NCI-H2081 treated with DMSO at 0.1 percent for 48 hours (cell line): ENCODE data around the gene GLIPR1.
"Not testable (repeated sequence)": the region's sequence is repeated elsewhere in the genome, so short reads cannot be mapped to it uniquely, and the experiment has no call there.

Experiments
- DNase-seq: peaks from one replicate; lab custom pipeline; 2025; lab: John Stamatoyannopoulos, UW

GLIPR1 gene

DNA sequence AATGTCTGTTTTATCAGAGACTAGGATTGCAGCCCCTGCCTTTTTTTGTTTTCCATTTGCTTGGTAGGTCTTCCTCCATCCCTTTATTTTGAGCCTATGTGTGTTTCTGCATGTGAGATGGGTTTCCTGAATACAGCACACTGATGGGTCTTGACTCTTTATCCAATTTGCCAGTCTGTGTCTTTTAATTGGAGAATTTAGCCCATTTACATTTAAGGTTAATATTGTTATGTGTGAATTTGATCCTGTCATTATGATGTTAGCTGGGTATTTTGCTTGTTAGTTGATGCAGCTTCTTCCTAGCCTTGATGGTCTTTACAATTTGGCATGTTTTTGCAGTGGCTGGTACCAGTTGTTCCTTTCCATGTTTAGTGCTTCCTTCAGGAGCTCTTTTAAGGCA, 40.7 kb downstream of the GLIPR1 start:
- DNase-seq = not testable (repeated sequence)

DNA sequence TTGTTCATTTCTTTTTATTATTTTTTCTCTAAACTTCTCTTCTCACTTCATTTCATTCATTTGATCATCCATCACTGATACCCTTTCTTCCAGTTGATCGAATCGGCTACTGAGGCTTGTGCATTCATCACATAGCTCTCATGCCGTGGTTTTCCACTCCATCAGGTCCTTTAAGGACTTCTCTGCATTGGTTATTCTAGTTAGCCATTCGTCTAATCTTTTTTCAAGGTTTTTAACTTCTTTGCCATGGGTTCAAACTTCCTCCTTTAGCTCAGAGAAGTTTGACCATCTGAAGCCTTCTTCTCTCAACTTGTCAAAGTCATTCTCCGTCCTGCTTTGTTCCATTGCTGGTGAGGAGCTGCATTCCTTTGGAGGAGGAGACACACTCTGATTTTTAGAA, 41.6 kb downstream of the GLIPR1 start:
- not testable (repeated sequence) for DNase-seq

DNA sequence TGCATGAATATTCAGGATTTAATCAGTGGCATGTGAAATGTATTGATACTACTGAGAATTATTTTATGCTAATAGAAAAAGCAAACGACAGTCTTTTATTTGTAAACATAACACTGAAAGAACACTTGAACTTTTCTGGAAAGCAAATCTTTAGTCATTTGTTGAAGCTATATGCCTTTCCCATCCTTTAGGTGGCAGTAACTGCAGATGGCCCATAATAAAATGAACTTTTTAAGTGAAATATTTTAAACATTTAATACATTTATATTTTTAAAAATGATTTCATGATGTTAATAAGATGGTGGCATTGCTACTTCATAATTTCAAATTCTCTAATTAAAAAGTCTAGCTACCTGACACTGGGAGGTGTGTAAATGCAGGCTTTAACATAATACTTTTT, 44.7 kb downstream of the GLIPR1 start:
- DNase-seq = no peak

DNA sequence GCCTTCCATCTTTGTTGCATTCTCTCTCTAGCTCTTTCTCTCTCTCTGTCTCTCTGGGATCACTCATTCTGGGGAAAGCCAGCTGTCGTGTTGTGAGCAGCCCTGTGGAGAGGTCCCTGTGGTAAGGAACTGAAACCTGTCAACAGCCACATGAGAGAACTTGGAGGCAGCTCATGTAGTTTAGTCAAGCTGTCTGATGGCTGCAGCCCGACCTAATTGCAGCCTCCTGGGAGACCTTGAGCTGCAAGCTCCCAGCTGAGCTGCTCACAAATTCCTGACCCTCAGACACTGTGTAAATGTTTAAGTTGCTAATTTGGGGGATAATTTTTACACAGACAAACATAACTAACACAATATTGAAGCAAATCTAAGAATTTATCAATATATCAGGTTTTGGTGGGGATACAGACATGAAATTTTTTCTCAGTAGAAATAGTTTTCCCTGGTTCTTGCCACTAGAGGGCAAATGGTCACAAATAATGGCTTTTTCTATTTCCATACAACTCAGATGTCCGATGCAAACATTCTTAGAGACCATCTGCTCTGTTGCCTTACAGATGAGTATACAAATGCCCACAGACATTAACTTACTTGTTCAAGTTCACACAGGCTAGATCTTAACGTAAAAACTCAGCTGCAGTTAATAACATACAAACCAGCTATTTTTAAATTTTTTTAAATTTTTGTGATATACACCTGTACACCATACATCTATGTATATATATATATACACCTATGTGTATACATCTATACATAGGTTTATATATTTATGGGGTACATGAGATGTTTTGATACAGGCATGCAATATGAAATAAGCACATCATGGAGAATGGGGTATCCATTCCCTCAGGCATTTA, 46.3 kb downstream of the GLIPR1 start:
- no peak for DNase-seq

DNA sequence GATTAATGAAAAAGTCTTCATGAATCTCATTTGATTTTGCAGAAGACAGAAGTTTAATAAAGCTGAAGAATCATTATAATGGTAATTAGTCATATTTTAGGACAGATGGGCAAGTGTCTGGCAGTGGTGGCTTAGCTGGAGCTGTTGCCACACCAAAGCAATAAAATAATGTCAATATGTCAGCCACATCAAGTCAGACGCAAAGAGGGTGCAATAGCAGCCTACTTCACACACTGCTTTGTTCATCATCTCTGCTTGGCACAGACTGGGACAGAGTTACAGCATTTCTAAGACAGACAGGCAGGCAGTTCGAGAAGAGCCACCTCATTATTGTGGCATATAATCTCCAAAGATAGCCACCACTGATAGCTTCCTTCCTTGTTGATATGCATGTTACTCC, 47.7 kb downstream of the GLIPR1 start:
- DNase-seq = no peak

DNA sequence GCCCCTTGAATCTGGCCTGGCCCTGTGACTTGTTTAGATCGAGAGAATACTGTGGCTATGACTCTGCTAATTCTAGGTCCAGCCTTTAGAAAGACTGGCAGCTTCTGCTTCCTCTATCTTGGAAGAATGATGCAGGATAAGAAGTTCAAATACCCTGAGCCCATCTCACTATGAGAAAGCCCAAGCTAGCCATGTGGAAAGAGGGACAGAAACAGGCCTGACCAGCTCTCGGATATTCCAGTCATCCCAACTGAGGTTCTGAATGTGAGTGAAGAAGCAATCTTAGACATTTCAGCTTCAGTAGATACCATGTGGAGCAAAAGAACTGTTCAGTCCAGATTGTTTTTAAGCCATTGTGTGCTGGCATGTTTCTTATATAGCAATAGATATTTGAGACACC, 48.1 kb downstream of the GLIPR1 start:
- no peak for DNase-seq

DNA sequence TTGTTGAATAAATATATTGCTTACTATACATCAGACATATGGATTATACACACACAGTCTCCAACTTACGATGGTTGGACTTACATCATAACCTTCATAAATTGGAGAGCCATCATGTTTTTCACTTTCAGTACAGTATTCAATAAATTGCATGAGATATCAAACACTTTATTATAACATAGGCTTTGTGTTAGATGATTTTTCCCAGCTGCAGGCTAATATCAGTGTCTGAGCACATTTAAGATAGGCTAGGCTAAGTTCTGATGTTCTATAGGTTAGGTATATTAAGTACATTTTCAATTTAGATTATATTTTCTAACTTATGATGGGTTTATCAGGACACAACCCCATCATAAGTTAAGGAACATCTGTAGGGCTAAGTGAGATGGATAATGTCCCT, 48.8 kb downstream of the GLIPR1 start:
- DNase-seq = no peak

DNA sequence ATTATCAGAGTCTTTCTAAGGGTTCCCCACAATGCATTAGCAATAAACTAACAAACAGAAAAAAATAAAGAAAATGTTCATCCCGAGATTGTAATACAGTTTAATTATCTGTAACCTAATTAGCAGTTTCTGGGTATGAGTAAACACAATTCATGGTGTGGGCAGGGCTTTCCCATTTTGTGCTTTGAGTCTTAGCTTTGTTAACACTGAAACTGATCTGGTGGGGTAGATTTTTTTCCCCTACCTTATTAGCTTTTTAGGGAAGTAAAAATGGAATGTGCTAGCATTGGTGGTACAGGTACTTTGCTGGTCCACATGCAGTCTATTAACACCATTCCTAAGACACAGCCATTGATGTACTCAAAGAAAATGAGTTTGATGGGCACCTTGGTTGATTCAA, 49.3 kb downstream of the GLIPR1 start:
- DNase-seq = no peak

DNA sequence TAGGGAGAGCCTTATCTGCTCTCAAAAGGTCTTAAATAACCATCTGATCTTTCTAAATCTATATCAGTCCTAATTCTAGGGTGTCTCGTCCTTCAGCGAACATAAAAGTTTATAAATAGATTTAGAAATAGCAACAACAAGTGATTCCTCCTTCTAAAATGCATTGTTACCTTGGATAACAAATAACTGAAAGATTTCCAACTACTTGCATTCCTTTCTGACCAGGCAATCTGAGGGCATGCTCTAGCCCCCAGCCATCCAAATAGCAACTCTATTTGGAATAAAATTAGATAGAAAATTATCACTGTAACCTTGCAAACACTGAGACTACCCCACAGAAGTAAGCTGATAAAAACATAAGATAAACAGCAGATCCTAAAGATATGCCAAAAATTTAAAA, 52.7 kb downstream of the GLIPR1 start:
- DNase-seq = no peak

DNA sequence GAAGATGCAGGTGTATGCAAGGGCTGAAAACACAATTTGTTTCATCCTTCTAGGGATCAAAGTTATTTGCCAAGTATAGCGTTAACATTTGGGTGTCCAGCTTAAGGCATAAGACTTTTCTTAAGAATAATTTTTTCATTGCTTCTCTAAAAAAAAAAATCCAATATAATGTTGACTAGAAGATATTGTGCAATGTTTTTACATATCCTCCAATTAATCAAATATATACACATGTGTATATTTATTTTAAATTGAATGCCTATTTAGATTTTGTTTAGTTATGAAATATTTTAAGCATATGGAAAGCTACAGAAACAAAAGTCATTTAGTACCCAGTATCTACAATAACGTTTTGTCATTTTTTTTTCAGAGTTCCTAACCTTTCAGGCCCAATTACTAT, 59.3 kb downstream of the GLIPR1 start:
- DNase-seq = no peak

DNA sequence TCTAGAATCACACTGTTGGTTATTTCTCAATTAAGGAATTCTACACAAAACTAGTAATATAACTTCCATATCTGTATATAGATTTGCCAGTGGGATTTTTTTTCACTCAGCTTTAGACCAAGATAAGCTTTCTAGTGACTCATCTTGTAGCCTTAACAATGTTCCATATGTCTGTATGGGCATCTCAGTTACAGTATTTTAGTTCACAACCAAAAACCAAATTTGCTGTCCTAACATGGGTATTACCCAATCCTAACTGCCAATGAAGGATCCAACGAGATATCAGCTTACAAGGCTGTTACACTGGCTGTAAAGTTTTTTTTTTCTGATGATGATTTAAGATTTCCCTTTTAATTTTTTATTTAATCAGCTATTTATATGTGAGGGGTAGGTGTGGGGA, 62.4 kb downstream of the GLIPR1 start:
- DNase-seq = no peak

DNA sequence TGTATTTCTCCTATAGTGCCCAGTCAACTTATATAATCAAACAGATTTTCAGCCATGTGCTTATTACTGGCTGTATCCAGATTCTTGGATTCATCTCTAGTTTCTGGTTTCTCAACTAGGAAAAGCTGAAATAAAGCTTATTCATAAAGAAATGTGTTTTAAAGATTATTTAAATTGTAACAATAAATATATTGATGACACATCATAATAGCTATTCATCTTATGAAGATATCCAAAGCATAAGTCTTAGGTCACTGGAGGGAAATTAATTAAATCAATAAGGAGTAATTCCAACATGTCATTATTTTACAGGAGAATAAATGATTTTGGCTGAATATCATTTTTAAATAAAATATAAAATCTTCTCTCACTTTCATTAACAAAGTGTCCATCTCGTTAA, 63.0 kb downstream of the GLIPR1 start:
- no peak for DNase-seq

DNA sequence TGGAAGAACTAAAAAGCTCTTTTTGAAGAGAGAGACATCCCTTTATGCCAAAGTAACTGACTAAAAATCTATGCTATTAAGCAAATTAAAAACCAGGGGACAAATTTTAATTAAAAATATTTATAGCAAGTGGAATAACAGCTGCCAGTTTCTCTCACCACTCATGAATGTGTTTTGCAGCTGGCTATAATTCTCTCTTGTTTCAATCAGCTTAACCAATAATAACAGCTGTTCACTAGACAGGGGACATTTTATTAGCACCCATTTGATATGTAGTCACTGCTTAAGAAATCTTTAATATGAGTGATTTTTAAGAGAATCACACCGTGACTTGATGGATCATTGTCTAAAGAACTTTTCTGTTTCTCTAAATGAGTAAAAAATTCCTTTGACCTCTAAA, 65.1 kb downstream of the GLIPR1 start:
- no peak for DNase-seq

DNA sequence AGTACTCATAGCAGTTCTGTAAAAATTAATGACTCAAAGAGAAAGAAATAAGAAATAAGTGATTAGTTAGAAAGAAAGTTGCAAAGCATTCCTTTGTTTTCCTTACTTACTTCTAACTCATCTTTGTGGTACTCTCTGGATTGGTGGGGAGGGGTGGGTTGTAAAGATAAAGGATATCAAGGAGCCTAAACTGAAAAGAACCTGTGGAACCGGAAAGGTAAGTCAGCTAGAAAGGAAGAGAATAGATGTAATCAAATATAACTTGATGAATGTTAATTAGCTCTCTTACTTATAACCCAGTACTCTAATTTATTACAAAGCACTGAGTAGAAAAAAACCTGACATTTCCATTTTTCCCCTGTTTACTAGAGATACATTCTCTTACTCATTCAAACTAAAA, 68.3 kb downstream of the GLIPR1 start:
- DNase-seq = no peak

DNA sequence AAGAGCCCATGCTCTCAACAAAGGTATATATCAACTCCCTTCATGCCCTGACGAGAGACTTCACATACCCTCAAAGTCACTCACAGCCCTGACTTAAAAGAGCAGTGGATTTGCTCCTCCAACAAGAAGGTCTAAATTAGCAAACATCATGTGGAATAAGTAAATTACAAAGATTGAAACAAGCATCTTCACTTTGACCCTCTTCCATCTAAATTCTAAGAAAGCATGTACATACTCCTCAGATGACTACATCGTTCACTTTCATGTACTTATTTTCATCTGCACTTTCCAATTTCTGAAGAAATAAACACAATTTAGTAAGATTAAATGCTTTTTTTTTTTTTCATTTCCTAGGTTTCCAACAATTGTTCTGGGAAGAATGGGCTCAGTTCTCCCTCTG, 69.4 kb downstream of the GLIPR1 start:
- no peak for DNase-seq

DNA sequence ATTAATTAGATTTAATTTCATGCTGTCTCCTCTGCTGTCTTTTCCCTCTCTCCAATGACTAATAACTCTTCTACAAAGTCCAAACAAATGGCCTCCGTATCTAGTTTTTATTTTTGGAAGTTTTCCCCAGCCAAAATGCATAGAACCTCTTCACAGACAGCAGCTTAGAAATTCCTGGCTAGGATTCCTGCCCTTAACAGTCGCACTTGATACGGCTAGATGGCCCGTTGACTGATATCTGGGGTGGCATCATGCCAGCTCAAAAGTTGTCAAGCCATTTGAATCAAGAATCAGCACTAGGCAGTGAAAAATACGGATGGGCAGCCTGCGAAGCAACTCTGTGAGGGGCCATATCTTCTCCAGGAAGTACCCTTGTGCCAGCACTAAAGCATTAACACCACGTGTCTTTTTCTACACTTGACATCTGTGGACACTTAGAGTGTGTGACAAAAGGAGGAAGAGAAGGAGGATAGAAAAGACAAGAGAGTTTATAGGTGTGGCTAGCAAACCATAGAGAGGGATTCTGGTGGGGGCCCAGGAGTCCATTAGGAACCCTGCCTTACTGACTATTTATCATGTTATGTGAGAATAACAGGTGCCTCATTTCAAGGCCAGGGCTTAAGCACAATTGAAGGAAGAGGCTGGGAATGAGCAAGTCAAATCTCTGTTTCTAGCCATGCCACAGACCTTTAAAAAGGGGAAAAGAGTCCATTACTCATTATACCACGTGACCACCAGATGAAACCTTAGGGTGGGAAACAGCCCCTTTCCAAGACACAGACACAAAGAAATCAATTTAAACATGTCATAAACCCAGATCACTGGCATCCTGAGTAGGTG, 70.1 kb downstream of the GLIPR1 start:
- no peak for DNase-seq

DNA sequence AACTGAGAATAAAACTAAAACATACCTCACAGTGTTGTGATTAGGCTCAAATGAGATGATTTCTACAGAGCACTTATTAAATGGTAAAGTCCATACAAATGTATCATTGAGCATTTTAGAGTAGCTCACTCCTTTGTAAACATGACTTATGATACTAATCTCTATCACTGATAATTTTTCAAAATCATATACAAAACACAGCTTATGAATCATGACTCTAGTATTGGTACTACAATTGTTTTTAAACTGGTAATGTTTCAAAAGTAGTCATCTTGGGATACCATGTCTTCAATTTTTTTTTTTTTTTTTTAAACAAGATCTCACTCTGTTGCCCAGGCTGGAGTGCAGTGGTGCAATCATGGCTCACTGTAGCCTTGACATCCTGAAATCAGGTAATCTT, 70.9 kb downstream of the GLIPR1 start:
- no peak for DNase-seq

DNA sequence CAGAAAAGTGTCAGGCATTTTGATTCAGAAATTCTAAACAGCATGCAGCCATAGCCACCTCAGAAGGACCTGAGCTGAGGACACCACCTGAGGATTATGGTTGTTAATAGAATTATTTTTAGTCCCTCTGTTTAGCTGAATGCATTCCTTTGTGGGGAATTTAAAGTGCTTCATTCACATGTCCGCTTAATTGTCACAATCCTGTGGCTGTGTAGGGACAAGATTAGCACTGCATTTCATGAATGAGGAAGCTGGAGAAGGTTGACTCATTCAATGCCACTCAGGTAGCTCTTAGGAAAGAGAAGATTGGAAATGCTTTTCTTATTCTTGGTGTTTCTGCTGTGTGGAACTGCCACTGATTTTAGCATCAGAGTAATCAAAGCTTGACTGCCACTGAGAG, 72.8 kb downstream of the GLIPR1 start:
- DNase-seq = no peak
